Activated naive CD8-positive, alpha-beta T cell treated with anti-CD3 and anti-CD28 coated beads, Interleukin-2, amount 50 U/mL, for 24 hours (primary cell): ENCODE data around the gene CES3.
"Not testable (repeated sequence)": the region's sequence is repeated elsewhere in the genome, so short reads cannot be mapped to it uniquely, and the experiment has no call there.

Experiments used
- ATAC-seq: fragments of 150-1000 bp; cut with Tn5 transposase; one replicate; pipeline ENCODE4 v1.10.0; 2021
- DNase-seq: peaks from one replicate; pipeline ENCODE4 v3.0.0; 2021
- H3K27ac Mint-ChIP-seq: one replicate; pipeline ENCODE4 v1.8.0; 2021; ENCODE audit warnings: mild to moderate bottlenecking, mixed read lengths
- H3K27me3 Mint-ChIP-seq: one replicate; pipeline ENCODE4 v1.8.0; 2021; ENCODE audit warnings: mixed read lengths
- H3K36me3 Mint-ChIP-seq: one replicate; pipeline ENCODE4 v1.8.0; 2021; ENCODE audit warnings: low read depth, mixed read lengths
- H3K4me1 Mint-ChIP-seq: one replicate; pipeline ENCODE4 v1.8.0; 2021; ENCODE audit warnings: mixed read lengths
- H3K4me3 Mint-ChIP-seq: one replicate; pipeline ENCODE4 v1.8.0; 2021; ENCODE audit warnings: mild to moderate bottlenecking, moderate library complexity, mixed read lengths
- H3K9me3 Mint-ChIP-seq: one replicate; pipeline ENCODE4 v1.8.0; 2021; ENCODE audit warnings: mixed read lengths

CES3 gene

DNA sequence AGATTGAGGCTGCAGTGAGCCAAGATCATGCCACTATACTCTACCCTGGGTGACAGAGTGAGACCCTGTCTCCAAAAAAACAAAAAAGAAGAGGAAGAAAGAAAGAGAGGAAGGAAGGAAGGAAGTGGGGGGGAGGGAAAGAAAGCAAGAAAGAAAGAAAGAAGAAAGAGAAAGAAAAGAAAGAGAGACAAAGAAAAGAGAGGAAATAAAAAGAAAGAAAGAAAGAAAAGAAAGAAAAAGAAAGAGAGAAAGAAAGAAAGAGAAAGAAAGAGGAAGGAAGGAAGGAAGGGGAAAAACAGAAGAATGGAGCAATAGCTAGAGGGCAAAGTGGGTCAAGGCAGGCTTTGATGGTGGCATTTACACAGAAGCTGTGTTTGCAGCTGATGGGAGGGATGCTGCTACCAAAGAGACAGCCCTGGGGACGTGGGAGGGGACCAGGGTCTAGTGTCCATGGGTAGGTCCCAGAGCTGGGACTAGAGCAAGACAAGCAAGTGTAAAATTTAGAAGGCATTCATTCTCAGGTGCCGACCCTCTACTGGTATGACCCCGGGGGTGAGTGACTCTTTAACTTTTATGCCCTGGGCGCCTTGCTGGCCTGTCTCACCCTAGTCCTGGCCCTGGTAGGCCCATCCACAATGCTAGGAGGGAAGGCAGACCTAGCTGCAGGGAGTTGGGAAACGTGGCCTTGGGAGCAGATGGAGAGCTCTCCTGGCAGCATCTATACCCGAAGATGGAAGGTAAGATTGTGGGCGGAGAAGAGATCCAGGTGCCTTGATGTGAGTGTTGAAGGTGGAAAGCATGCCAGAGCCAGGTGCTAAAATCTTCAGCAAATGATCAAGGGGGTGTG is 2.0 kb upstream of the CES3 start:
- Mint-ChIP-seq H3K36me3 (no peaks in the 10 kb centered on the region), H3K27ac (no peak overlapping the region), H3K4me3 (no peak overlapping the region), H3K4me1 (peaks cover 5% of the 10 kb centered on the region), H3K27me3 (peaks cover 8% of the 10 kb centered on the region), H3K9me3 (no peaks in the 10 kb centered on the region)
- ATAC-seq (no peak), DNase-seq (no peak)

- peaks cover 5% of the 10 kb centered on the region for H3K4me1 Mint-ChIP-seq
- no peak overlapping the region for H3K4me3 Mint-ChIP-seq
- no peaks in the 10 kb centered on the region for H3K9me3 Mint-ChIP-seq
- ATAC-seq (no peak), DNase-seq (no peak)
- H3K27ac Mint-ChIP-seq = no peak overlapping the region
- peaks cover 13% of the 10 kb centered on the region for H3K27me3 Mint-ChIP-seq
- no peaks in the 10 kb centered on the region for H3K36me3 Mint-ChIP-seq
Observed at GRCh38 chr16:66959704-66960161, 1.3 kb upstream of the CES3 start.

GRCh38 chr16:66960270-66960669 is 796 bp upstream of the CES3 start:
- Mint-ChIP-seq H3K36me3 (no peaks in the 10 kb centered on the region), H3K27me3 (peaks cover 16% of the 10 kb centered on the region), H3K4me1 (peaks cover 5% of the 10 kb centered on the region), H3K4me3 (no peak overlapping the region), H3K27ac (no peak overlapping the region), H3K9me3 (no peaks in the 10 kb centered on the region)
- ATAC-seq (no peak), DNase-seq (no peak)

- Mint-ChIP-seq H3K27ac (no peak overlapping the region), H3K4me1 (peaks cover 5% of the 10 kb centered on the region), H3K9me3 (no peaks in the 10 kb centered on the region), H3K4me3 (no peak overlapping the region), H3K27me3 (peaks cover 16% of the 10 kb centered on the region), H3K36me3 (no peaks in the 10 kb centered on the region)
- no peak for DNase-seq
- ATAC-seq = no peak
Observed at GRCh38 chr16:66961914-66962313, 848 bp downstream of the CES3 start.

DNA sequence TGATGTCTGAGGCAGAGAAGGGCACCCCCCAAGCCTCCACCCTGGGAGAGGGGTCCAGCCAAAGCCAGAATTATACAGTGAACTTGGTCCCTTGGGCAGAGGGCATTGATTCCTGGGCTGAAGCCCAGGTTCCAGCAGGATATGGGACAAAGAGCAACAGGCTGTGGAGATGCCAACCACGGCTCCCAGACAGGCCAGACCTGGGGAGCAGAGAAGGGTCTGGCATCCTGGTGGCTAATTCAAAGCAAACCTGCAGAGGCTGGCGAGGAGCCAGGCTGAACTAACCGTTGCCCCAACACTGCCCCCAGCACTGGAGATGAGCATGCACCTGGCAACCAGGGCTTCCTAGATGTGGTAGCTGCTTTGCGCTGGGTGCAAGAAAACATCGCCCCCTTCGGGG is 3.0 kb downstream of the CES3 start:
- peaks cover 9% of the 10 kb centered on the region for H3K27me3 Mint-ChIP-seq
- ATAC-seq (no peak), DNase-seq (no peak)
- H3K9me3 Mint-ChIP-seq = no peaks in the 10 kb centered on the region
- no peak overlapping the region for H3K27ac Mint-ChIP-seq
- H3K36me3 Mint-ChIP-seq = no peaks in the 10 kb centered on the region
- no peak overlapping the region for H3K4me3 Mint-ChIP-seq
- H3K4me1 Mint-ChIP-seq = peaks cover 5% of the 10 kb centered on the region

GRCh38 chr16:66968847-66969246 is 7.8 kb downstream of the CES3 start:
- Mint-ChIP-seq H3K4me3 (no peak overlapping the region), H3K4me1 (peaks cover 4% of the 10 kb centered on the region), H3K36me3 (no peaks in the 10 kb centered on the region), H3K27me3 (peaks cover 8% of the 10 kb centered on the region), H3K27ac (no peak overlapping the region), H3K9me3 (no peaks in the 10 kb centered on the region)
- ATAC-seq (no peak), DNase-seq (no peak)

DNA sequence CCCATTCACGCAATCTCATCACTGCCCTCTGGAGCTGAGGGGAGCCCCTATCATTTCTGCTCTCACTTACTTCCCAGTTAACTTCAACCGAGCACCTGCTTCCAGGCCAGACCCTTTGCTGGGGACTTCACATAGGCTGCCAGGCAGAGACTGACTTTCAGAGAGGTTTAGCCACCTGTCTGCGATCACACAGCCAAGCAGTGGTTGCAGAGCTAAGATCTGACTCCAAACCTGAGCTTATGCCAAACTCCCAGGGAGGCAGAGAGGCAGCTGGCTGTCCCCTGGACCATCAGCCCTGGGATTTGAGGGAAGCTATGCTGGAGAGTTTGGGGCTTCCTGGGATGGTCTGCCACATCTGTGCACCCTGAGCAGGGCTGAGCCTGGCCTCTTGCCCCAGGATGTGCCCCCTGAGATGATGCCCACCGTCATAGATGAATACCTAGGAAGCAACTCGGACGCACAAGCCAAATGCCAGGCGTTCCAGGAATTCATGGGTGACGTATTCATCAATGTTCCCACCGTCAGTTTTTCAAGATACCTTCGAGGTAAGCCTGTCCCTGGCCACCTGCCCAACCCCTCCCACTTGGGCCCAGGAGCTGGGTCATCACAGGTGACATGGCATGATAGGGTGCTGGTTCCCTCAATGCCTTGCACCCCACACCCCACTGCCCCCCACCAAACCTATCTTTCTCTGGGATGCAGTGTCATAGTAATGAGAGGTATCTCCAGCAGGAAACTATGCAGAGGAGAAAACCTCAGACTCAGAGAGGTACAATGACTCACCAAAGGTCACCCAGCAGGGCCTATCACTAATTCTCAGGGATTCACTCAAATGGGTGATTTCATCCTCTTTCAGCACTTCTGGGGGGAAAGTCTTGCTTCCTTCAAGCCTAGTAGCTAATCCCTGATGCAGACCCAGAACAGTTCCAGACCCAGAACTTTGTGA is 10.0 kb downstream of the CES3 start:
- ATAC-seq (peak; percentile 85), DNase-seq (no peak)
- H3K27ac Mint-ChIP-seq = no peak overlapping the region
- peaks cover 6% of the 10 kb centered on the region for H3K27me3 Mint-ChIP-seq
- H3K4me3 Mint-ChIP-seq = no peak overlapping the region
- H3K9me3 Mint-ChIP-seq = no peaks in the 10 kb centered on the region
- H3K4me1 Mint-ChIP-seq = peaks cover 19% of the 10 kb centered on the region
- no peaks in the 10 kb centered on the region for H3K36me3 Mint-ChIP-seq

DNA sequence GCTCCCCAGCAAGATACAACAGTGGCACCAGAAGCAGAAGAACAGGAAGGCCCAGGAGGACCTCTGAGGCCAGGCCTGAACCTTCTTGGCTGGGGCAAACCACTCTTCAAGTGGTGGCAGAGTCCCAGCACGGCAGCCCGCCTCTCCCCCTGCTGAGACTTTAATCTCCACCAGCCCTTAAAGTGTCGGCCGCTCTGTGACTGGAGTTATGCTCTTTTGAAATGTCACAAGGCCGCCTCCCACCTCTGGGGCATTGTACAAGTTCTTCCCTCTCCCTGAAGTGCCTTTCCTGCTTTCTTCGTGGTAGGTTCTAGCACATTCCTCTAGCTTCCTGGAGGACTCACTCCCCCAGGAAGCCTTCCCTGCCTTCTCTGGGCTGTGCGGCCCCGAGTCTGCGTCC is 11.9 kb downstream of the CES3 start:
- Mint-ChIP-seq H3K27ac (no peak overlapping the region), H3K4me3 (no peak overlapping the region), H3K27me3 (peaks cover 10% of the 10 kb centered on the region), H3K9me3 (no peaks in the 10 kb centered on the region), H3K36me3 (no peaks in the 10 kb centered on the region), H3K4me1 (peaks cover 20% of the 10 kb centered on the region)
- no peak for ATAC-seq
- DNase-seq = no peak

DNA sequence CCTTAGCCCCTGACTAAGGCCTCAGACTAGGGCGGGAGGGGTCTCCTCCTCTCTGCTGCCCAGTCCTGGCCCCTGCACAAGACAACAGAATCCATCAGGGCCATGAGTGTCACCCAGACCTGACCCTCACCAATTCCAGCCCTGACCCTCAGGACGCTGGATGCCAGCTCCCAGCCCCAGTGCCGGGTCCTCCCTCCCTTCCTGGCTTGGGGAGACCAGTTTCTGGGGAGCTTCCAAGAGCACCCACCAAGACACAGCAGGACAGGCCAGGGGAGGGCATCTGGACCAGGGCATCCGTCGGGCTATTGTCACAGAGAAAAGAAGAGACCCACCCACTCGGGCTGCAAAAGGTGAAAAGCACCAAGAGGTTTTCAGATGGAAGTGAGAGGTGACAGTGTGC is 12.7 kb downstream of the CES3 start:
- ATAC-seq (no peak), DNase-seq (no peak)
- Mint-ChIP-seq H3K9me3 (no peaks in the 10 kb centered on the region), H3K36me3 (no peaks in the 10 kb centered on the region), H3K27ac (no peak overlapping the region), H3K4me3 (no peak overlapping the region), H3K27me3 (peaks cover 10% of the 10 kb centered on the region), H3K4me1 (peaks cover 24% of the 10 kb centered on the region)

GRCh38 chr16:66974156-66974931 is 13.3 kb downstream of the CES3 start:
- H3K27me3 Mint-ChIP-seq, H3K9me3 Mint-ChIP-seq, DNase-seq, H3K36me3 Mint-ChIP-seq, ATAC-seq: not testable (repeated sequence)
- Mint-ChIP-seq H3K4me1 (peaks cover 24% of the 10 kb centered on the region), H3K27ac (peak overlapping the region; percentile 7), H3K4me3 (peak overlapping the region; percentile 35)

- not testable (repeated sequence) for H3K27me3 Mint-ChIP-seq, H3K9me3 Mint-ChIP-seq, H3K36me3 Mint-ChIP-seq, ATAC-seq
- H3K27ac Mint-ChIP-seq = peak overlapping the region; percentile 7
- peak overlapping the region; percentile 35 for H3K4me3 Mint-ChIP-seq
- peaks cover 24% of the 10 kb centered on the region for H3K4me1 Mint-ChIP-seq
- peak; percentile 49 for DNase-seq
Observed at GRCh38 chr16:66974932-66975246, 13.8 kb downstream of the CES3 start.

DNA sequence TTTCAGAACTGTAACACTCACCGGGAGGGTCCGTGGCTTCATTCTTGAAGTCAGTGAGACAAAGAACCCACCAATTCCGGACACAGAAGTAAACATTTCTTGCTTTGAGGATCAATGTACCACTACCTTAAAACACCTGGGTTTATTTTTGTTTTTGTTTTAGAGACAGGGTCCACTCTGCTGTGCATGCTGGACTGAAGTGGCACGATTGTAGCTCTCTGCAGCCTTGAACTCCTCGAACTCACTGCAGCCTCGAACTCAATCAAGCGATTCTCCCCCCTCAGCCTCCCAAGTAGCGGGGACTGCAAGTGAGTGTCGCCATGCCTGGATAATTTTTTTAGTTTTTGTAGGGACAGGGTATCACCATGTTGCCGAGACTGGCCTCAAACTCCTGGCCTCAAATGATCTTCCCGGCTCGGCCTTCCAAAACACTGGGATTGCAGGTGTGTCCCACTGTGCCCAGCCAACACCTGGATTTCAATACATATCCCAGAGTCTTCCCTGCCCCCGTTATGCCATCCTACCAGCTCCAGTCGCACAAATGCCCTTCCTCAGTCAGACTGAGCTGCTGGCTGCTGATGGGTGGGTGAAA is 14.3 kb downstream of the CES3 start:
- no peaks in the 10 kb centered on the region for H3K9me3 Mint-ChIP-seq
- DNase-seq = no peak
- peaks cover 24% of the 10 kb centered on the region for H3K4me1 Mint-ChIP-seq
- no peak for ATAC-seq
- H3K27ac Mint-ChIP-seq = peak overlapping the region; percentile 7
- H3K4me3 Mint-ChIP-seq = peak overlapping the region; percentile 35
- H3K27me3 Mint-ChIP-seq = peaks cover 10% of the 10 kb centered on the region
- no peaks in the 10 kb centered on the region for H3K36me3 Mint-ChIP-seq

- peaks cover 29% of the 10 kb centered on the region for H3K4me1 Mint-ChIP-seq
- H3K27ac Mint-ChIP-seq = no peak overlapping the region
- H3K4me3 Mint-ChIP-seq = no peak overlapping the region
Observed at GRCh38 chr16:66976746-66977145, 15.7 kb downstream of the CES3 start.

More at GRCh38 chr16:66976746-66977145, 15.7 kb downstream of the CES3 start:
- Mint-ChIP-seq H3K27me3 (peaks cover 10% of the 10 kb centered on the region), H3K9me3 (no peaks in the 10 kb centered on the region), H3K36me3 (no peaks in the 10 kb centered on the region)
- ATAC-seq (no peak), DNase-seq (no peak)
